NCI-H82 treated with DMSO at 0.1 percent for 48 hours (cell line): ENCODE results near the gene CGGBP1.
"Not testable (repeated sequence)": the region's sequence is repeated elsewhere in the genome, so short reads cannot be mapped to it uniquely, and the experiment has no call there.

Experiments used
- DNase-seq: peaks from one replicate; lab custom pipeline; 2025; ENCODE audit not compliant: unreplicated experiment; lab: John Stamatoyannopoulos, UW

Gene CGGBP1

GRCh38 chr3:88034491-88035275, 24.1 kb downstream of the CGGBP1 start:
- no peak for DNase-seq

DNA sequence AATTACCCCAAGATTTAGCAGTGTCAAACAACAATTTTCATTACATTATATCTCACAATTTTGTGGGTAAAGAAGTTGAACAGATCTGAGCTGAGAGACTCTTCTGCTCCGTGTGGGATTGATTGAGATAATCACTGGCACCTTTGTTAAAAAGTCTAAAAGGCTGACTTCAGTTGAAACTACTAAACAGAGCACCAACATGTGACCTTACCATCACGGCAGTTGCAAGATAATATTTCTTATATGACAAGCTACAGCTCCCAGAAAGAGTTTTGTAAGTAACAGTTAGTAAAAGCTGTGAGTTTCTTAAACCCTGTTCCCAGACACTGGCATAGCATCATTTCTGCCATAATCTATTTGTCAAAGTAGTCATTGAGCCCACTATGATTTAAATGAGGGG, 25.0 kb downstream of the CGGBP1 start:
- DNase-seq: no peak

DNA sequence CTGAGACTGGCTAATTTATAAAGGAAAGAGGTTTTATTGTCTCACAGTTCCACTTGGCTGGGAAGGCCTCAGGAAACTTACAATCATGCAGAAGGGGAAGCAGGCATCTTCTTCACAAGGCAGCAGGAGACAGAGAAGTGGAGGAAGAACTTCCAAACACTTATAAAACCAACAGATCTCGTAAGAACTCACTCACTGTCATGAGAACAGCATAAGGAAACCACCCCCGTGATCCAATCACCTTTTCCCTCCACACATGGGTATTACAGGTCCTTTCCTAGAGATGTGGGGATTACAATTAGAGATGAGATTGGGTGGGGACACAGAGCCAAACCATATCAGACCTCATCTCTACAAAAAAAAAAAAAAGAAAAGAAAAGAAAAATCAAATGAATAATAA, 25.7 kb downstream of the CGGBP1 start:
- DNase-seq: no peak

DNA sequence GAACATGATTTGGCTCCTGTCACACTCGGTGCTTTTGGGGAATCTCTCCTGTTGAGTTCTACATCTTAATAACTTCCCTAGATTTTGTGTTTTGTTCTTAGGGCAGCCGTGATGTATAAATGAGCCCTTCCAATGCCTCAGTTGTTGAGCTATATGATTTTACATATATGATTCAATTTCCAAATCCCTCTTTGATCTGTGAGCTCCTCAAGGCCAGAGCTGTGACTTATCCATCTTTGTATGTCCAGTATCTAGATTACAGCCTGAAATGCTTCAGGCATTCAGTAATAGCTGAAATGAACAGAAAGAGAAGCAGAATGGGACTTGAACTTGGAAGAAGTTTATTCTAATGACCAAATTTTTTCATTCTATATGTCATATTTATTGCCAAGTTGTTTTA, 26.6 kb downstream of the CGGBP1 start:
- DNase-seq: no peak

DNA sequence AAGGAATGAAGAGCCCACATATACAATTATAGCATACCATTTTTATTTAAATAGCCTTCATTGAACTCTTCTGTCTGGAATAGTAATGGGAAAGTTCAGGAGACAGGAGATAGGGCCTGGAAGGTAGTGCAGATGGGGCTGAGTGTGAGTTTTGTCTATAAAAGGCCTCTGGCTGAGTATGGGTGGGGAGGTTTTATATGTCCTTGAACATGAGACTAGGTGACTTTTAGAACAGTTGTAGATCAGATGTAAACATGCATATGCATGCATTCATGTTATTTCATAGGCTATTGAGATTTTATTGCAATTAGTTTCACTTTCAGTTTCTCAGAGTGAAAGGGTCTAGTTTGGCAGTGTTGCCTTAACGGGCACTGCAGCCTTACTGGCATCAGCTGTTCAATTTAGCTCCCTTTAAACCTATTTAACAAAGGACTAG, 27.1 kb downstream of the CGGBP1 start:
- DNase-seq: no peak

DNA sequence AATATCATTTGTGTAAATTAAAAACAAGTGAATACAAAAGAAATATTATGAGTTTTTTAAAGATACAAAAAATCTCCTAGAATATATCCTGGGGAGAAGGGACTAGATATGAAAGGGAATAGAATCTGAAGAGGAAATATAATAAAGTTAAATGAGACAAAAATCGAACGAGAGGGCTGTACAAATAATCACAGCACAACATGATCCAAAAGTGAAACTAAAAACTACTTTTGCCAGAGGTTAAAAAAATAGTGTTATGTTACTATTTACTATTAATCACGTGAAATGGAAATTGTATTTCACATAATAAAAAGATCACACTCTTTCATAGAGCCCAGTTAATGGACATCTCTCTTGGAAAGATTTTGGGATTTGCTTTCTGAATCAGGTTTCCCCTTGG, 28.6 kb downstream of the CGGBP1 start:
- DNase-seq: no peak

GRCh38 chr3:88028876-88029275, 29.9 kb downstream of the CGGBP1 start:
- DNase-seq: no peak

- DNase-seq: no peak
Observed at GRCh38 chr3:88025001-88025552, 33.7 kb downstream of the CGGBP1 start.

GRCh38 chr3:88019024-88019423, 39.8 kb downstream of the CGGBP1 start:
- no peak for DNase-seq

DNA sequence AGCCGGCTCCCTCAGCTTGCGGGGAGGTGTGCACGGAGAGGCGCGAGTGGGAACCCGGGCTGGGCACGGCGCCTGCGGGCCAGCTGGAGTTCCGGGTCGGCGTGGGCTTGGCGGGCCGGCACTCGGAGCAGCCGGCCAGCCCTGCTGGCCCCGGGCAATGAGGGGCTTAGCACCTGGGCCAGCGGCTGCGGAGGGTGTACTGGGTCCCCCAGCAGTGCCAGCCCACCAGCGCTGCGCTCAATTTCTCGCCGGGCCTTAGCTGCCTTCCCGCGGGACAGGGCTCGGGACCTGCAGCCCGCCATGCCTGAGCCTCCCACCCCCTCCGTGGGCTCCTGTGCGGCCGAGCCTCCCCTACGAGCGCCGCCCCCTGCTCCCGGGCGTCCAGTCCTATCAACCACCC, 43.1 kb downstream of the CGGBP1 start:
- DNase-seq: not testable (repeated sequence)

- no peak for DNase-seq
Observed at GRCh38 chr3:88013592-88013991, 45.2 kb downstream of the CGGBP1 start.

- no peak for DNase-seq
Observed at GRCh38 chr3:88010810-88011209, 48.0 kb downstream of the CGGBP1 start.

DNA sequence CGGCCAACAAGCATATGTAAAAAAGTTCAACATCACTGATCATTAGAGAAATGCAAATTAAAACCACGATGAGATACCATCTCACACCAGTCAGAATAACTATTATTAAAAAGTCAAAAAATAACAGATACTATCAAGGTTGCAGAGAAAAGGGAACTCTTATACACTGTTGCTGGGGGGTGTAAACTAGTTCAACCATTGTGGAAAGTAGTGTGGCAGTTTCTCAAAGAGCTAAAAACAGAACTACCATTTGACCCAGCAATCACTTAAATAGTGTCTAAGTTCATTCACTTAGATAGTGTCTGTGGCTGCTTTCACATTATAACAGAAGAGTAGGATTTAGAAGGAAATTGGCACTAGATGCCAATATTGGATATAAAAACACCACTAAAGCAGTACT, 49.7 kb downstream of the CGGBP1 start:
- DNase-seq: no peak

GRCh38 chr3:88005066-88005465, 53.7 kb downstream of the CGGBP1 start:
- DNase-seq: no peak

DNA sequence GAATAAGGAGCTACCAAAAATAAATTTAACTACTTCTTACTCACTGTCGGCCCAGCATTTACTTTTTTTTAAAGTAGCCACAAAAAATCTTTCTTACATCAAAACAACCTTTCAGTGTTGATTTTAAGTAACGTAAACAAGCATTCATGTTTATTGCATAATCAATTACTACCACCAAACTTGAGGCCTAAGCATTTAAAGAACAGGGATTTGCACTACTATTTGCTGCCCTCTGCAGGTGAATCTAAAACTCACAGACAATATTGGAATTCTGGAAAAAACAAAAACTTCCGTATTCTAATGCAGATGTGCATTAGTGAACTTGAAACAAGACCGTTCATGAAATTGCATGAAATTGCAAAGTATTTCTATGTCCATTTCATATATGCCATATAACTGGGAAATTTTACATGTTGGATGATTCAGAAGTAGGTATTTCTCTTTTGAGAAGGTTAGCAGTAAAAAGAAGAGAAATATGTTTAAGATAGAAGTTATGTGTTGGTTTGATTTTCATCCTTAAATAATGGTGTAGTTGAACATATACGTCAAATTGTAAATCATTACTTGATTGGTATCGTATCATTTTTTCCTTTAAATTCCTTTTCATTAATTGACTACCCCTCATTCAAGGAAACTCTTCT, 55.6 kb downstream of the CGGBP1 start:
- no peak for DNase-seq

DNA sequence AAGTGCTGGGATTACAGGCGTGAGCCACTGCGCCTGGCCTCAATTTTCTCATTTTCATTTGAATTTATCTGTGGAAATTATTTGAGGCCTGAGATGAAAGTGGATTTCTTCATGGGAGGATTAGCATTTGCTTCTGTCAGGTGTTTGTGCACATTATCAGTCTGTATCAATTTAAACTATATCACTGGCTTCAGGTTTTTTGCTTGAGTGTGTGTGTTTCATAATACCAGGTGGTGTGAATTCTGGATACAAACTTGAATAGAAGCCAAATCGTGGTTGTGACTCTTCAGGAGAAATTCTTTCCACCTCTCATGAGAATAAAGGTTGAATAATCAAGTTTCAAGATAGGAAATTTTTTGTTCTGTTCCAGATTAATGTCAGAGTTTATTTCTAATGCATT, 56.4 kb downstream of the CGGBP1 start:
- DNase-seq: no peak
